ENCODE results near the gene DGKB. TPM values are rescaled to one million over a fixed set of nuclear protein-coding genes. Genes with fewer than 3 reads are reported as not detected.
A peak's percentile ranks its signal among the peaks of the same experiment; 100 is the strongest.

DGKB gene
- total RNA-seq, 1 donor from 2014 or later: 0.32 TPM

- no peak for DNase-seq (ENCODE audit: extremely low spot score, unreplicated experiment)
- no peaks in the 10 kb centered on the region for H3K9me3 Mint-ChIP-seq (ENCODE audit: unreplicated experiment)
- no peak overlapping the region for H3K4me3 Mint-ChIP-seq (ENCODE audit: unreplicated experiment)
- no peaks in the 10 kb centered on the region for H3K36me3 Mint-ChIP-seq (ENCODE audit: unreplicated experiment)
- H3K4me1 Mint-ChIP-seq (ENCODE audit: unreplicated experiment): no peaks in the 10 kb centered on the region
- H3K27ac Mint-ChIP-seq (ENCODE audit: unreplicated experiment): no peak overlapping the region
- peaks cover 4% of the 10 kb centered on the region for H3K27me3 Mint-ChIP-seq (ENCODE audit: unreplicated experiment)
- peak; percentile 43 for TF ChIP-seq CTCF (IDR thresholded peaks at IDR 0.05)
Observed at GRCh38 chr7:14698239-14698638, 204.3 kb downstream of the DGKB start.

- DNase-seq (ENCODE audit: extremely low spot score, unreplicated experiment): no peak
- peaks cover 4% of the 10 kb centered on the region for H3K27me3 Mint-ChIP-seq (ENCODE audit: unreplicated experiment)
- TF ChIP-seq CTCF (IDR thresholded peaks at IDR 0.05): no peak
- no peaks in the 10 kb centered on the region for H3K36me3 Mint-ChIP-seq (ENCODE audit: unreplicated experiment)
- H3K27ac Mint-ChIP-seq (ENCODE audit: unreplicated experiment): no peak overlapping the region
- no peak overlapping the region for H3K4me3 Mint-ChIP-seq (ENCODE audit: unreplicated experiment)
- H3K4me1 Mint-ChIP-seq (ENCODE audit: unreplicated experiment): no peaks in the 10 kb centered on the region
- H3K9me3 Mint-ChIP-seq (ENCODE audit: unreplicated experiment): no peaks in the 10 kb centered on the region
Observed at GRCh38 chr7:14697684-14698083, 204.9 kb downstream of the DGKB start.

- Mint-ChIP-seq H3K4me3 (ENCODE audit: unreplicated experiment) (no peak overlapping the region), H3K27ac (ENCODE audit: unreplicated experiment) (no peak overlapping the region), H3K36me3 (ENCODE audit: unreplicated experiment) (no peaks in the 10 kb centered on the region), H3K9me3 (ENCODE audit: unreplicated experiment) (no peaks in the 10 kb centered on the region), H3K27me3 (ENCODE audit: unreplicated experiment) (peaks cover 4% of the 10 kb centered on the region), H3K4me1 (ENCODE audit: unreplicated experiment) (peaks cover 14% of the 10 kb centered on the region)
- no peak for DNase-seq (ENCODE audit: extremely low spot score, unreplicated experiment)
- peak; percentile 94 for TF ChIP-seq CTCF (IDR thresholded peaks at IDR 0.05)
Observed at GRCh38 chr7:14691597-14692203, 210.9 kb downstream of the DGKB start.

GRCh38 chr7:14691034-14691433 is 211.5 kb downstream of the DGKB start:
- DNase-seq (ENCODE audit: extremely low spot score, unreplicated experiment): no peak
- H3K36me3 Mint-ChIP-seq (ENCODE audit: unreplicated experiment): no peaks in the 10 kb centered on the region
- no peak overlapping the region for H3K27ac Mint-ChIP-seq (ENCODE audit: unreplicated experiment)
- H3K27me3 Mint-ChIP-seq (ENCODE audit: unreplicated experiment): peaks cover 4% of the 10 kb centered on the region
- peaks cover 14% of the 10 kb centered on the region for H3K4me1 Mint-ChIP-seq (ENCODE audit: unreplicated experiment)
- TF ChIP-seq CTCF (IDR thresholded peaks at IDR 0.05): no peak
- H3K4me3 Mint-ChIP-seq (ENCODE audit: unreplicated experiment): no peak overlapping the region
- no peaks in the 10 kb centered on the region for H3K9me3 Mint-ChIP-seq (ENCODE audit: unreplicated experiment)

GRCh38 chr7:14690486-14690885 is 212.1 kb downstream of the DGKB start:
- DNase-seq (ENCODE audit: extremely low spot score, unreplicated experiment): no peak
- peaks cover 4% of the 10 kb centered on the region for H3K27me3 Mint-ChIP-seq (ENCODE audit: unreplicated experiment)
- no peaks in the 10 kb centered on the region for H3K36me3 Mint-ChIP-seq (ENCODE audit: unreplicated experiment)
- no peak for TF ChIP-seq CTCF (IDR thresholded peaks at IDR 0.05)
- H3K4me1 Mint-ChIP-seq (ENCODE audit: unreplicated experiment): peaks cover 14% of the 10 kb centered on the region
- H3K9me3 Mint-ChIP-seq (ENCODE audit: unreplicated experiment): no peaks in the 10 kb centered on the region
- no peak overlapping the region for H3K4me3 Mint-ChIP-seq (ENCODE audit: unreplicated experiment)
- no peak overlapping the region for H3K27ac Mint-ChIP-seq (ENCODE audit: unreplicated experiment)

All from osteocyte (in vitro differentiated cells).